ENCODE results near the gene AFF4. TPM values are rescaled to one million over a fixed set of nuclear protein-coding genes. Genes with fewer than 3 reads are reported as not detected.
"Not testable (repeated sequence)": the region's sequence is repeated elsewhere in the genome, so short reads cannot be mapped to it uniquely, and the experiment has no call there.

Gene AFF4
- total and polyA plus RNA-seq, 2 experiments from 2014 or later: 41.7 to 47.3 TPM

DNA sequence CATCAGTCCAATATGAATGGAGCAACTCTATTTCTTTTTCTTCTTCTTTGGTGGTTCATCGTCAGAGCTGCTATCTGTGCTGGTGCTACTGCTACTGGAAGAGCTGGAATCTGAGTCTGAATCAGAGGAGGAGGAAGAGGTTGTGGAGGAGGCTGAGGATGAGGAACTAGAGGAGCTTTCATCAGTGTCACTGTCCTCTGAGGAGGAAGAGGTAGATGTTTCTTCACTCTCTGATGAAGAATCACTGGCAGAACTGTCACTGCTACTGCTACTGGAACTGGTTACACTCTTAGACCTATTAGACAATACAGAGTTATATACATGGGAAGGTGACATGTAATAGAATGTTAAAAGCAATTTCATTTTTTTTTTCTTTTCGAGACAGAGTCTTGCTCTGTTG lies 35.1 kb upstream of the AFF4 start:
- no peak overlapping the region for H3K9ac ChIP-seq
- WGBS, 2 experiments (ENCODE audit: low coverage in 1 of 2, low lambda C conversion rate in 2 of 2, missing lambda C conversion rate in 2 of 2): 91 to 97% methylated on average over 2 of the region's 2 CpGs
- H3K9me3 ChIP-seq (ENCODE audit: low read depth): no peaks in the 10 kb centered on the region
- TF ChIP-seq EZH2phosphoT487 (IDR thresholded peaks at IDR 0.05; ENCODE audit: insufficient read depth, low read depth) (no peak), EZH2 (IDR thresholded peaks at IDR 0.05; ENCODE audit: insufficient read depth, poor library complexity, severe bottlenecking) (no peak)
- H3F3A ChIP-seq (ENCODE audit: insufficient read depth): no peaks in the 10 kb centered on the region
- no peaks in the 10 kb centered on the region for H4K20me1 ChIP-seq (ENCODE audit: insufficient read depth)
- no peak overlapping the region for H3K4me3 ChIP-seq
- H3K9me2 ChIP-seq (ENCODE audit: insufficient read depth): no peaks in the 10 kb centered on the region
- H3K4me1 ChIP-seq (ENCODE audit: insufficient read depth): no peaks in the 10 kb centered on the region
- no peak overlapping the region for H2AFZ ChIP-seq
- no peak overlapping the region for H3K4me2 ChIP-seq (ENCODE audit: unreplicated experiment)
- H3K79me2 ChIP-seq (ENCODE audit: insufficient read depth): 0 out of 2 replicates have a peak, but pooled peaks cover 3% of the 10 kb centered on the region
- H3K27me3 ChIP-seq (replicated peaks; ENCODE audit: insufficient read depth): no peaks in the 10 kb centered on the region
- H3K27ac ChIP-seq: no peak overlapping the region
- no peak for DNase-seq
- in situ Hi-C loops (cut with MboI): no loop called here
- H3K36me3 ChIP-seq (ENCODE audit: low read depth): peaks cover 3% of the 10 kb centered on the region; the same call in 1 of the 2 replicates

DNA sequence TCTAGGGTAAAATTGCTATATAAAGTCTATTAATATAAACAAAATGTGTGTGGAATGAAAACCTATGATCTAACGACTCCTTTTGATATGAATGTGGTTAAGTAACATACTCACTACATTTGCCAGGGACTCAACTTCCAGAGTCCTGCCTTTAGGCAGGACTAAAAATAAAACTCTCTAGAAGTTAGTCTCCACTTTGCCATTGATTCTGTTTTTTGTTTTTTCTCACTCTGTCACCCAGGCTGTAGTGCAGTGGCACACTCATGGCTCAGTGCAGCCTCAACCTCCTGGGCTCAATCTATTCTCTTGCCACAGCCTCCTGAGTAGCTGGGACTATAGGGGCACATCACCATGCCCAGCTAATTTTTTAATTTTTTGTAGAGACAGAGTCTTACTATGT lies 32.9 kb upstream of the AFF4 start:
- Histone ChIP-seq H3F3A (ENCODE audit: insufficient read depth) (no peaks in the 10 kb centered on the region), H3K27ac (no peak overlapping the region), H4K20me1 (ENCODE audit: insufficient read depth) (no peaks in the 10 kb centered on the region), H3K9me3 (ENCODE audit: low read depth) (no peaks in the 10 kb centered on the region), H3K36me3 (ENCODE audit: low read depth) (peaks cover 3% of the 10 kb centered on the region; the same call in 1 of the 2 replicates), H3K27me3 (replicated peaks; ENCODE audit: insufficient read depth) (no peaks in the 10 kb centered on the region), H3K4me1 (ENCODE audit: insufficient read depth) (no peaks in the 10 kb centered on the region), H3K79me2 (ENCODE audit: insufficient read depth) (no peaks in the 10 kb centered on the region), H2AFZ (no peak overlapping the region), H3K4me2 (ENCODE audit: unreplicated experiment) (no peak overlapping the region), H3K9me2 (ENCODE audit: insufficient read depth) (no peaks in the 10 kb centered on the region), H3K4me3 (no peak overlapping the region), H3K9ac (no peak overlapping the region)
- WGBS, 2 experiments (ENCODE audit: low coverage in 1 of 2, low lambda C conversion rate in 2 of 2, missing lambda C conversion rate in 2 of 2): 71 to 78% methylated on average over 1 of the region's 1 CpG
- in situ Hi-C loops (cut with MboI): no loop called here
- no peak for TF ChIP-seq EZH2phosphoT487 (IDR thresholded peaks at IDR 0.05; ENCODE audit: insufficient read depth, low read depth)
- TF ChIP-seq EZH2 (IDR thresholded peaks at IDR 0.05; ENCODE audit: insufficient read depth, poor library complexity, severe bottlenecking): no peak
- DNase-seq: no peak

DNA sequence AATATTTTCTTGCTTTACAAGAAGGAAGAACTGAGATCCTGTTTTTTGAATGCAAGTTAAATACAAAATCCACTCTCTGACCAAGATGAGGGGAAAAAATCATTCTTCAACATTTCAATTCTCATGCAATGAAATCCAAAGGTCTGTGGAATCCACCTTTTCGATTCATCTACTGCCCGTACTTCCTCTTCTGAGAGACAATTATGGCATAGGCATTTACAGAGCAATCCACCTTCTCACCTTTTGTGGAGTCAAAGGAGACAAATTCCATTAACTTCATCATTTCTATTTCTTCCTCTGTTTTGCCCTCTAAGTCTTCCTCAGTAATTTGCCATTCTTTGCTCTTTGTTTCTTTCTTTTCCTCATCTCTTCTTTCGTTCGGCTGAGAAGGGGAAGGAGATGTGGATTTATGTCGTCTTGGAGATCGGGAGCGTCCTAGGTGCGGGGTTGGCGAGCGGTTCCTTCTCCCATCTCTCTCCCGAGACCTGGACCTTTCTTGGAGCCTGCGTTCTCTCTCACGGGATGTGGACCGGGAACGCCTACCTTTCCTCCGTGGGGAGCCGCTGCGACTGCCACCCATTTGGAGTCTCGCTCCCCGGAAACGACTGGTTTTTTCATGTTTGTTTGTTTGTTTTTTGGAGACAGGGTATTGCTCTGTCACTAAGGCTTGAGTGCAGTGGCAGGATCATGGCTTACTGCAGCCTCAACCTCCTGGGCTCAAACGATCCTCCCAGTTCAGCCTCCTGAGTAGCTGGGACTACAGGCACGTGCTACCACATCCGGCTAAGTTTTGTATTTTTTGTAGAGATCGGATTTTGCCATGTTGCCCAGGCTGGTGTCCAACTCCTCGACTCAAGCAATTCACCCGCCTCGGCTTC lies 24.3 kb upstream of the AFF4 start:
- H3K9me2 ChIP-seq (ENCODE audit: insufficient read depth): no peaks in the 10 kb centered on the region
- H4K20me1 ChIP-seq (ENCODE audit: insufficient read depth): no peaks in the 10 kb centered on the region
- no peaks in the 10 kb centered on the region for H3K9me3 ChIP-seq (ENCODE audit: low read depth)
- WGBS, 2 experiments (ENCODE audit: low coverage in 1 of 2, low lambda C conversion rate in 2 of 2, missing lambda C conversion rate in 2 of 2): 88 to 92% methylated on average over 28 of the region's 28 CpGs
- in situ Hi-C loops (cut with MboI): no loop called here
- no peak overlapping the region for H3K4me3 ChIP-seq
- H3F3A ChIP-seq (ENCODE audit: insufficient read depth): no peaks in the 10 kb centered on the region
- no peaks in the 10 kb centered on the region for H3K27me3 ChIP-seq (replicated peaks; ENCODE audit: insufficient read depth)
- no peaks in the 10 kb centered on the region for H3K36me3 ChIP-seq (ENCODE audit: low read depth)
- TF ChIP-seq EZH2 (IDR thresholded peaks at IDR 0.05; ENCODE audit: insufficient read depth, poor library complexity, severe bottlenecking) (no peak), EZH2phosphoT487 (IDR thresholded peaks at IDR 0.05; ENCODE audit: insufficient read depth, low read depth) (no peak)
- no peak overlapping the region for H3K9ac ChIP-seq
- no peak overlapping the region for H3K4me2 ChIP-seq (ENCODE audit: unreplicated experiment)
- no peak for DNase-seq
- no peak overlapping the region for H2AFZ ChIP-seq
- H3K27ac ChIP-seq: no peak overlapping the region
- H3K4me1 ChIP-seq (ENCODE audit: insufficient read depth): no peaks in the 10 kb centered on the region
- H3K79me2 ChIP-seq (ENCODE audit: insufficient read depth): no peaks in the 10 kb centered on the region

DNA sequence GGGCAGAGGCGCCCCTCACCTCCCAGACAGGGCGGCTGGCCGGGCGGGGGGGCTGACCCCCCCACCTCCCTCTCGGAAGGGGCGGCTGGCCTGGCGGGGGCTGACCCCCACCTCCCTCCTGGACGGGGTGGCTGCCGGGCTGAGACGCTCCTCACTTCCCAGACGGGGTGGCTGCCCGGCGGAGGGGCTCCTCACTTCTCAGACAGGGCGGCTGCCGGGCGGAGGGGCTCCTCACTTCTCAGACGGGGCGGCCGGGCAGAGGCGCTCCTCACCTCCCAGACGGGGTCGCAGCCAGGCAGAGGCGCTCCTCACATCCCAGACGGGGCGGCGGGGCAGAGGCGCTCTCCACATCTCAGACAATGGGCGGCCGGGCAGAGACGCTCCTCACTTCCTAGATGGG lies 19.5 kb upstream of the AFF4 start:
- H3K9me3 ChIP-seq (ENCODE audit: low read depth); H4K20me1 ChIP-seq (ENCODE audit: insufficient read depth); DNase-seq; H3K4me3 ChIP-seq; H3K9me2 ChIP-seq (ENCODE audit: insufficient read depth); H3K4me2 ChIP-seq (ENCODE audit: unreplicated experiment); H3K79me2 ChIP-seq (ENCODE audit: insufficient read depth); H3K27me3 ChIP-seq (replicated peaks; ENCODE audit: insufficient read depth); H3K27ac ChIP-seq; H3K36me3 ChIP-seq (ENCODE audit: low read depth); H2AFZ ChIP-seq; in situ Hi-C loops (cut with MboI); H3K4me1 ChIP-seq (ENCODE audit: insufficient read depth); H3K9ac ChIP-seq: not testable (repeated sequence)
- peaks cover 11% of the 10 kb centered on the region for H3F3A ChIP-seq (ENCODE audit: insufficient read depth)
- 91% methylated on average over 30 of the region's 30 CpGs; no CpG with 5 or more reads in 1 of the 2 experiments for WGBS, 2 experiments (ENCODE audit: low coverage in 1 of 2, low lambda C conversion rate in 2 of 2, missing lambda C conversion rate in 2 of 2)

Measured in GM23248 (cell line).